OCI-LY1 (cell line): ENCODE results near the gene SLC6A8.

Experiments
- EZH2 ChIP-seq: fragments of 200-600 bp; sonication (generic), shearing (Covaris generic); IDR thresholded peaks from 2 replicates; pipeline ENCODE4 v1.8.0; 2017; ENCODE audit warnings: borderline replicate concordance, mixed run types, mild to moderate bottlenecking, antibody characterized with exemption, low read length, moderate library complexity, mixed read lengths
- TF ChIP-seq, protein P1 (sequence below): fragments of 200-600 bp; sonication (generic), shearing (Covaris generic); IDR thresholded peaks from 2 replicates; pipeline ENCODE4 v1.5.1; 2017; ENCODE audit warnings: mild to moderate bottlenecking, antibody characterized with exemption, low read length, moderate library complexity, mixed read lengths

DNA sequence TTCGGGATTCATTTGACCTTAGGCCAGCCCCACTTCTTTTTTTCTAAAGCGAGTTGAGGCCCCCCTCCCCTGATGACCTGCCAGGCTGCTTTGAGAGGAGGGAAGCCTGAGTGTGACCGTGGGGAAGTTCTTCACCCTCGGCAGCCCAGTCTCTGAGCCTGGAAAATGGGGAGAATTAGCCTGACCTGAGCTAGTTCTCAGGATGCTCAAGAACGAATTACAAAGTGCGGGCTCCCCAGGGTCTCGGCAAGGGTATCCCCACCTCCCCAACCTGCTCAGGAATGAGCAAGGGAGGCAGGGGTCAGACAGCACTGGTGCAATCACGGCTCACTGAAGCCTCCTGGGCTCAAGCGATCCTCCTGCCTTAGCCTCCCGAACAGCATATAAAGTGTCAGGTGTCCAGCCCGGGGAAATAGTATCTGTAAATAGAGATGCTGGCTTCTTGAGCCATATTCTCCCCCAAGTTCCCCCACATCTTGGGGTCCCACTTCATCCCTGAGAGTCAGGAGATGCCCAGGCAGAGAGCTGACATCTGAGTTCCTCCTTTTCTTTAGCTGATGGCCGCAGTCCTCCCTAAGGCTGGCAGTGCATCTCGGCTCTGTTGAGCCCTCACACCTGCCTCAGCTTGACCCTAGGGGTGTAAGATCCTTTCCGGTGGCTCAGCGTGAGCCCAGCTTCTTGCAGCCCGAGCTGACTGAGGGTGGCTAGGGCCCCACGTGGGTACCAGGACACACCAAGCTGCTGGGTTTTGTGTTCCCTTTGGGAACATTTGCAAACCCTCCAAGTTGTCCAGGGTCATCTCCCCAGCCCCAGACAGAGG, 39.2 kb upstream of the SLC6A8 start:
- TF ChIP-seq, protein P1, sequence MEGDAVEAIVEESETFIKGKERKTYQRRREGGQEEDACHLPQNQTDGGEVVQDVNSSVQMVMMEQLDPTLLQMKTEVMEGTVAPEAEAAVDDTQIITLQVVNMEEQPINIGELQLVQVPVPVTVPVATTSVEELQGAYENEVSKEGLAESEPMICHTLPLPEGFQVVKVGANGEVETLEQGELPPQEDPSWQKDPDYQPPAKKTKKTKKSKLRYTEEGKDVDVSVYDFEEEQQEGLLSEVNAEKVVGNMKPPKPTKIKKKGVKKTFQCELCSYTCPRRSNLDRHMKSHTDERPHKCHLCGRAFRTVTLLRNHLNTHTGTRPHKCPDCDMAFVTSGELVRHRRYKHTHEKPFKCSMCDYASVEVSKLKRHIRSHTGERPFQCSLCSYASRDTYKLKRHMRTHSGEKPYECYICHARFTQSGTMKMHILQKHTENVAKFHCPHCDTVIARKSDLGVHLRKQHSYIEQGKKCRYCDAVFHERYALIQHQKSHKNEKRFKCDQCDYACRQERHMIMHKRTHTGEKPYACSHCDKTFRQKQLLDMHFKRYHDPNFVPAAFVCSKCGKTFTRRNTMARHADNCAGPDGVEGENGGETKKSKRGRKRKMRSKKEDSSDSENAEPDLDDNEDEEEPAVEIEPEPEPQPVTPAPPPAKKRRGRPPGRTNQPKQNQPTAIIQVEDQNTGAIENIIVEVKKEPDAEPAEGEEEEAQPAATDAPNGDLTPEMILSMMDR: no peak
- TF ChIP-seq EZH2: no peak
